Spinal cord (tissue), 10 donors: ENCODE measurements around the gene MMGT1. TPM values are rescaled to one million over a fixed set of nuclear protein-coding genes. Genes with fewer than 3 reads are reported as not detected.

Source experiments
- DNase-seq, 6 donors: peaks; one replicate each; pipeline versions ENCODE4 v3.0.0 to v3.0.0-alpha.2; 2013 to 2015; ENCODE audit warnings: low spot score in 6 of 6, low read depth in 4 of 6
- H3K27ac ChIP-seq: one replicate; pipeline ENCODE4 v1.5.1; 2013; ENCODE audit warnings: low read depth, low read length, control low read depth
- H3K27me3 ChIP-seq: one replicate; pipeline ENCODE4 v1.6.1; 2013; ENCODE audit warnings: low read length; ENCODE audit not compliant: control insufficient read depth, insufficient read depth
- H3K36me3 ChIP-seq: one replicate; pipeline ENCODE4 v1.6.1; 2013; ENCODE audit warnings: low read length; ENCODE audit not compliant: control insufficient read depth, insufficient read depth
- H3K4me1 ChIP-seq: one replicate; pipeline ENCODE4 v1.6.1; 2013; ENCODE audit warnings: low read length; ENCODE audit not compliant: control insufficient read depth, insufficient read depth
- H3K4me3 ChIP-seq: one replicate; pipeline ENCODE4 v1.5.1; 2013; ENCODE audit warnings: low read depth, low read length, control low read depth
- H3K9me3 ChIP-seq: one replicate; pipeline ENCODE4 v1.6.1; 2013; ENCODE audit warnings: low read length; ENCODE audit not compliant: control insufficient read depth, insufficient read depth
- WGBS: methylation state at CpG from one replicate; pipeline ENCODE4 v1.1.5; 2013; ENCODE audit warnings: missing lambda C conversion rate; ENCODE audit not compliant: insufficient coverage; 5-methylcytosine and 5-hydroxymethylcytosine counted together
- polyA plus RNA-seq, 2 donors: library from polyadenylated mRNA; unstranded; fragments of 120-200 nt; gene quantifications; one replicate each; pipeline ENCODE4 v1.2.1, GENCODE V29; 2013; ENCODE audit not compliant: insufficient read length in 2 of 2
- total RNA-seq, 2 donors: library from RNA; depleted of rRNA in 1 of 2; stranded (reverse); fragments of 120-200 nt in 1 of 2; fragments of >200 nt in 1 of 2; gene quantifications; one replicate each; pipeline versions ENCODE4 v1.2.3 to v1.2.4, GENCODE V29; 2013 to 2014
- donor health status: healthy.

The MMGT1 gene
- total and polyA plus RNA-seq, 4 donors: 19.3 to 32.5 (median 26.0) TPM

DNA sequence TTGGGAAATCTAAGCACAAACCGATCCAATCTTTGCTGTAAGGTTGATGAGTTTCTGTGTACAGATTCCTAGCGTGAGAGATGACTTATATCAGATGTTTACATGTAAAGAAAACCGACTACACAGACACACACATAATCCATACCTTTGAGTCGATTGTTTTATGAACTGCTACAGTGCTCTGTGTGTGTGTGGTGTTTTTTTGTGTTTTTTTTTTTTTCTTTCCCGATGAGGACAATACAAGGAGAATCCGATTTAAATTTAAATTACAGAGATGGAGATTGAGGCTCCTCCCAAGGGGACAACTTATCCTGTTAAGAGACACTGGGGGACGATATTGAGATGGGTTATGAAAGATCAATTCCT, 11.0 kb upstream of the MMGT1 start:
- H3K27ac ChIP-seq: peak overlapping the region; percentile 84
- H3K27me3 ChIP-seq: no peaks in the 10 kb centered on the region
- H3K4me3 ChIP-seq: peak overlapping the region; percentile 71
- H3K4me1 ChIP-seq: no peaks in the 10 kb centered on the region
- H3K36me3 ChIP-seq: peaks cover 2% of the 10 kb centered on the region
- no peaks in the 10 kb centered on the region for H3K9me3 ChIP-seq
- DNase-seq: no peak
- 0% methylated on average over 1 of the region's 7 CpGs for WGBS

DNA sequence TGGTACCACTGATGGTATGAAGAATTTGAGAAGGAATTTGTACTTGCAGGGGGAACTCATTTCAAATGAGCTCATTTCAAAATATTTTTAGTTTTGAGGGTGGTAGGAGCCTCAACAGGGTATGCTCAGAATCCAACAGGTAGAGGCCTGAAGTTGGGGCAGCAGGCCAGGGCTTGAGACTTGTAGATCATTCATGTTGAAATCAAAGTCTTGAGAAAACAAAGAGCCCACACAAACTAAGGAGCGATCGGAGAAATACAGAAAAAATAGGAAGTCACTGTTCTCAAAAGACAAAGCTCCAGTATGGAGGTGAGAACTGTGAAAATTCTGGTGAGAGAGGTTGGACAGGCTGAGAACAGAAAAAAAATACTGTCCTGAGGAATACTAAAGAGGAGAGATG, 10.5 kb upstream of the MMGT1 start:
- Histone ChIP-seq H3K4me3 (no peak overlapping the region), H3K4me1 (no peaks in the 10 kb centered on the region), H3K36me3 (peaks cover 2% of the 10 kb centered on the region), H3K27me3 (no peaks in the 10 kb centered on the region), H3K9me3 (no peaks in the 10 kb centered on the region), H3K27ac (no peak overlapping the region)
- DNase-seq: no peak
- no CpG with 5 or more reads among the region's 2 CpGs for WGBS

DNA sequence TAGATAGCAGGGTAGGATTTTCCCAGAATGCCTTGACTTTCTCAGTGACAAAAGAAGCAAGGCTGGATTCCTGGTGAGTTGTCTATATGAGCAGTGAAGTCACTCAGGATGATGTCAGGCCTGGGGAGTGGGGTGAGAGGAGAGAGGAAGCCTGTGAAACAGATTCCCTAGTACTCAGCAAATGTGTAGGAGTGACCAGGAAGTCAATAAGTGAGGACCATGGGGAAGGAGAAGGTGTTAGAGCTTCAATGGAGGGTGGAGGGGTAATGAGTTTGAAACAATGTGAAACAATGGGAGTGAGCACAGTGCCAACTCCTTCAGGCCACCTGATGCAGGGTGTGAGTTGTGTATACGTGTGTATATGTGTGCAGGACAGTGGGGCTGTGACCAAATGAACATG, 9.1 kb upstream of the MMGT1 start:
- H3K4me1 ChIP-seq: no peaks in the 10 kb centered on the region
- H3K9me3 ChIP-seq: no peaks in the 10 kb centered on the region
- H3K36me3 ChIP-seq: peaks cover 2% of the 10 kb centered on the region
- H3K27me3 ChIP-seq: no peaks in the 10 kb centered on the region
- H3K27ac ChIP-seq: no peak overlapping the region
- no peak overlapping the region for H3K4me3 ChIP-seq
- WGBS: 57% methylated on average over 1 of the region's 1 CpG
- DNase-seq: no peak

DNA sequence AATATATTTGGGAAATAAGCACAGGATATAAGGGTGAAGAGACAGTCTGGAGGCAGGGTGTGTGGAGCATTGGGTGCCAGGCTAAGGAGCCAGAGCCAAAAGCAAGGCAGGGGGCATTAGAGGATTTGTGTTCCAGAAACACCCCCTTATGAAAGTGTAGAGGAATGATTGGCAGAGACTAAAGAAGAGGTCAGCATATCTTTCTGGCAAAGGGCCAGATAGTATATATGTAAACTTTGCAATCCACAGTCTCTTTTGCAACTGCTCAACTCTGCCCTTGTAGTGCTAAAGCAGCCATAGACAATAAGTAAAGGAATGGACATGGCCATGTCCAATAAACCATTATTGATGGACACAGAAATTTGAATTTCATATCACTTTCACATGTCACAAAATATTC, 7.9 kb upstream of the MMGT1 start:
- no peaks in the 10 kb centered on the region for H3K4me1 ChIP-seq
- H3K4me3 ChIP-seq: no peak overlapping the region
- no peaks in the 10 kb centered on the region for H3K9me3 ChIP-seq
- DNase-seq: no peak
- H3K36me3 ChIP-seq: peaks cover 2% of the 10 kb centered on the region
- H3K27me3 ChIP-seq: no peaks in the 10 kb centered on the region
- no peak overlapping the region for H3K27ac ChIP-seq

DNA sequence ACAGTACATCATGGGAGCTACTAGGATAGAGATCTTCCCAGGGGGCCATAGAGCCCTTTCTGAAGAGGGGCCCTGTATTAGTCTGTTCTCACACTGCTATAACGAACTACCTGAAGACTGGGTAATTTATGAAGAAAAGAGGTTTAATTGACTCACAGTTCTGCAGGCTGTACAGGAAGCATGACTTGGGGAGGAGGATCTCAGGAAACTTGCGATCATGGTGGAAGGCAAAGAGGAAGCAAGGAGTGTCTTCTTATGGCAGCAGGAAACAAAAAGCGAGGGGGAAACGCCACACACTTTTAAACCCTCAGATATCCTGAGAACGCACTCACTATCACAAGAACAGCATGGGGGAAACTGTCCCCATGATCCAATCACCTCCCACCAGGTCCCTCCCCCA, 7.2 kb upstream of the MMGT1 start:
- no peak overlapping the region for H3K27ac ChIP-seq
- no peaks in the 10 kb centered on the region for H3K9me3 ChIP-seq
- DNase-seq: no peak
- no peak overlapping the region for H3K4me3 ChIP-seq
- WGBS: no CpG with 5 or more reads among the region's 5 CpGs
- peaks cover 2% of the 10 kb centered on the region for H3K36me3 ChIP-seq
- H3K4me1 ChIP-seq: no peaks in the 10 kb centered on the region
- H3K27me3 ChIP-seq: no peaks in the 10 kb centered on the region

DNA sequence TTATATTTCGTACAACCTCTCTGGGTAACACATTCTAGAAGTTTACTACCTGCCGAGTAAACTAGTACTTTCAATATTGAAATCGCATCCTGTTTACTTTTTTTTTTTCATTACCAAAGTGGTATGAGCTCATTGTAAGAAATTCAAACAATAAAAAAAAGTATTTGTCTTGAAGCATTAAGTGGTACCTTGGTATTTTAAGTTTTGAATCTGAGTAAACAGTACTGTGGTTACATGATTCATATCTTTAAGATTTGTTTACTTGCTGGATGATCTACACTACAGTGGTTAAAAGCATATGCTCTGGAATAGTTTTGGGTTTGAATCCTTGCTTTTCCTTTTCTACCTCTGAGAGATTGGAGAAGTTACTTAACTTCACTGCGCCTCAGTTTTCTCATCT, 3.8 kb upstream of the MMGT1 start:
- no CpG with 5 or more reads among the region's 4 CpGs for WGBS
- H3K4me1 ChIP-seq: no peaks in the 10 kb centered on the region
- H3K36me3 ChIP-seq: no peaks in the 10 kb centered on the region
- H3K27me3 ChIP-seq: no peaks in the 10 kb centered on the region
- H3K27ac ChIP-seq: no peak overlapping the region
- H3K9me3 ChIP-seq: no peaks in the 10 kb centered on the region
- H3K4me3 ChIP-seq: no peak overlapping the region
- DNase-seq: no peak

DNA sequence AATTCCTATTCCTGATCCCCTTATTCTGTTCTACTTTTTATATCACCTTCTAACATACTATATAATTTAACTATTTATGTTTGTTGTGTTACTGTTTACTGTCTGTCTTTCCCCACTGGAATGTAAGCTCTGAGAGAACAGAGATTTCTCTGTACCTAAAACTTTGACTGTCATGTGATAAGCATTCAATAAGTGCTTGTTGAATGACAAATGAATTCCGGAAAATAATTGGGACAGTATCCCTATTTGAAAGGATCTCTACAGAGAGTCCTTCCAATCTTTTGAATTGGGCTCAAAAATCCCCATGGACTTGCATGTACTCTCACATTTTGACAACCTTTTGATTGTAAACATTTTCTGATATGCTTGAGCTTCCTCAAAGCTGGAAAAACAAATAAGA, 1.6 kb upstream of the MMGT1 start:
- no peak overlapping the region for H3K4me3 ChIP-seq
- no peaks in the 10 kb centered on the region for H3K36me3 ChIP-seq
- no peak for DNase-seq
- no peaks in the 10 kb centered on the region for H3K9me3 ChIP-seq
- no peak overlapping the region for H3K27ac ChIP-seq
- WGBS: 60% methylated on average over 1 of the region's 1 CpG
- H3K27me3 ChIP-seq: no peaks in the 10 kb centered on the region
- H3K4me1 ChIP-seq: no peaks in the 10 kb centered on the region

DNA sequence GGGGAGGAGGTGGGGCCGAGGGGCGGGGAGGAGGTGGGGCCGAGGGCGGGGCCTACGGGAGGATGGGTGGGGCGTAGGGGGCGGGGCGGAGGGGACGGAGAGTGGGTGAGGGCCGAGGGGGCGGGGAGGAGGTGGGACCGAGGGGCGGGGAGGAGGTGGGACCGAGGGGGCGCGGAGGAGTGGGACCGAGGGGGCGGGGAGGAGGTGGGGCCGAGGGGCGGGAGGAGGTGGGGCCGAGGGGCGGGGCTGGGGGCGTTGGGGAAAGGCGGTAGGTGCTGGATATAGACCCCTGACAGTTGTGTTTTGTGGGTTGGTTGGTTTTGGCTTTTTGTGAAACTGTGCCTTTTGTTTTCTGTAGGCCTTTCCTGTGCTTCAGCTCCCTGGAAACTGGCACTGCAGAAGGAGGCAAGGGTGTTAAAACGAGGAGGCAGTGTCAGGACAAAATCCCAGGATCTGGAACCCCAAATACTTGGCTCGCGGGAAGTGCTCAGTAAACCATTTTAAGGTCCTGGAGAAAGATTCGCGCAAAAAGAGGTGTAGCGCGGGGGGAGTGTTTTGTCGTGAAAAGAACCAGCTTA, 580 bp upstream of the MMGT1 start:
- 33% methylated on average over 3 of the region's 32 CpGs for WGBS
- Histone ChIP-seq H3K27ac (peak overlapping the region; percentile 63), H3K36me3 (no peaks in the 10 kb centered on the region), H3K27me3 (no peaks in the 10 kb centered on the region), H3K9me3 (no peaks in the 10 kb centered on the region), H3K4me1 (no peaks in the 10 kb centered on the region), H3K4me3 (peak overlapping the region; percentile 47)
- peak in 4 of 6 donors; percentile 54 to 94 (median 76) for DNase-seq

DNA sequence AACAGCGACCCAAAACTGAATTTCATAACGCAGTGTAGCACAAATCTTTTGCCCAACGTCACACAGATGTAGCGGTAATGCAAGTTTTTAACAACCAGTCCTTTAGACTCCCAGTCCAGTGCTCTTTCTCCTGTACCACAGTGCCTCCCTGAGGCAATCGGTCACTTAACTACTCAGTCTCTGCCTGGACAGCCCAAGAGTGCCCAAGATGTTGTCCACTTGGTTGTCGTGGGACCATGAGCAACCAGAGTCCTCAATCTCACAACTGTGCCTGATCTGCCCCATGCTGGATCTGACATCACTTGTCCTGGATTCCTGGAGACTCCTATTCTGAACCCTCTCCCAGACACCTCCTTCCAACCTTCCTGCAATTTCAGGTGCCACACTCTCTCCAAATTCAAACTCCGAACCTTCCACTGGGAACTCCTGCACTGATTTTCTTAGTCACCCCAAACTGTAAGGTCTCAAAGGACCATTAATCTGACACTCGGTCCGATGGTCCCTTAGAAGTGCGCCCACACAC, 702 bp downstream of the MMGT1 start:
- peak in 2 of 6 donors; percentile 33 to 50 for DNase-seq
- no peaks in the 10 kb centered on the region for H3K9me3 ChIP-seq
- peak overlapping the region; percentile 92 for H3K27ac ChIP-seq
- H3K4me1 ChIP-seq: no peaks in the 10 kb centered on the region
- no peaks in the 10 kb centered on the region for H3K36me3 ChIP-seq
- peak overlapping the region; percentile 75 for H3K4me3 ChIP-seq
- no peaks in the 10 kb centered on the region for H3K27me3 ChIP-seq
- 21% methylated on average over 10 of the region's 10 CpGs for WGBS

DNA sequence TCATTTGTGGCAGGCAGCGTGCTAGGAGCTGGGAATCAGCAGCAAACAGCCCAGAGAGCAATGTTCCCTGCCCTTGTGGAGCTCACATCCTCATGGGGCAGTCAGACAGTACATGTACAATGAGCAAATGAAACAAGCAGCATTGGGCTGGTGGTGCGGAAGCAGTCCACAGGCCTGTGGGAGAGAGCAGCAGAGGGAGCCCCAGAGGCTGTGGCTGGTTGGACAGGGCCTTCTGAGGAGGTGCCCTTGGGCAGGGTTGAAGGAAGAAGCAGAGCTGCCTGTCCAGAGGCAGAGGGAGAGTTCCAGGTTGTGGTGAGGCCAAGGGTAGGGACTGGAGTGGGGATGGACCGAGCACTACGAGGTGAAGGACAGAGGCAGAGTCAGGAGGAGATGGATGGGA, 22.5 kb downstream of the MMGT1 start:
- H3K4me1 ChIP-seq: no peaks in the 10 kb centered on the region
- H3K4me3 ChIP-seq: no peak overlapping the region
- no peaks in the 10 kb centered on the region for H3K27me3 ChIP-seq
- no peak overlapping the region for H3K27ac ChIP-seq
- H3K9me3 ChIP-seq: no peaks in the 10 kb centered on the region
- no peak for DNase-seq
- no peaks in the 10 kb centered on the region for H3K36me3 ChIP-seq
- WGBS: 53% methylated on average over 4 of the region's 4 CpGs
